NCI-H1417 treated with DMSO at 0.1 percent for 48 hours (cell line): ENCODE measurements around the gene MYH9.
"Not testable (repeated sequence)": the region's sequence is repeated elsewhere in the genome, so short reads cannot be mapped to it uniquely, and the experiment has no call there.

Experiments
- DNase-seq: peaks from one replicate; lab custom pipeline; 2025; lab: John Stamatoyannopoulos, UW

The MYH9 gene

DNA sequence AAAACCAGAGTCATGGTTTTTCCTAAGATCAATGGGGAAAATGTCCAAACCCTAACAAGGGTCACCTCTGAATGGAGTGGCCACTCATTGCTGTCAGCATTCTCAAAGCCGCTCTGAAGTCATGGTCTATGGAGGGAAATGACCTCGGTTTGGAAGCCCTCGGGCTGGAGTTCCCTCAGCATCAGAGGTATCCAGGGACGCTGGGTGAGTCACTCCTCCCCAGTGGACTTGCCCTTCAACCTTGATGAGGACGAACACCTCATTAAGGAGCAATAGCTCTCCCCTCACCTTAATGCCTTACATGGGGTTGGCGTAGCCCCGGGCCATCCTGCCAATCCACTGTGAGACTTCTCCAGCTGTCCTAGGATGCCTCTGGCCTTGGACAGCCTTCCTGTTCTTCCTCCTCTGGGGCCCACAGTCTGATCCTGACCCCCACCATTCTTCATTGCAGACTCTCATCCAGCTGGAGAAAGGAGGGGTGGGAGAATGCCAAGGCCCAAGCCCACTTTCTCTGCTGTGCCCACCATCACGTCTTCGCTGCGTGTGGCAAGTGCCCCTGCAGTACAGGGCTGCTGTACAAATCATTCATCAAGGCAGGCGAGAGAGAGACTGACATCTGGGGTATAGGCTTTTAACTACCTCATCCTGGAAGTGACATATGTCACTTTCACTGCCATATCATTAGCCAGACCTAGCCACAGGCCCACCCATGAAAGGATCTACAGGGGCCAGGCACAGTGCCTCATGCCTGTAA, 25.4 kb upstream of the MYH9 start:
- no peak for DNase-seq

DNA sequence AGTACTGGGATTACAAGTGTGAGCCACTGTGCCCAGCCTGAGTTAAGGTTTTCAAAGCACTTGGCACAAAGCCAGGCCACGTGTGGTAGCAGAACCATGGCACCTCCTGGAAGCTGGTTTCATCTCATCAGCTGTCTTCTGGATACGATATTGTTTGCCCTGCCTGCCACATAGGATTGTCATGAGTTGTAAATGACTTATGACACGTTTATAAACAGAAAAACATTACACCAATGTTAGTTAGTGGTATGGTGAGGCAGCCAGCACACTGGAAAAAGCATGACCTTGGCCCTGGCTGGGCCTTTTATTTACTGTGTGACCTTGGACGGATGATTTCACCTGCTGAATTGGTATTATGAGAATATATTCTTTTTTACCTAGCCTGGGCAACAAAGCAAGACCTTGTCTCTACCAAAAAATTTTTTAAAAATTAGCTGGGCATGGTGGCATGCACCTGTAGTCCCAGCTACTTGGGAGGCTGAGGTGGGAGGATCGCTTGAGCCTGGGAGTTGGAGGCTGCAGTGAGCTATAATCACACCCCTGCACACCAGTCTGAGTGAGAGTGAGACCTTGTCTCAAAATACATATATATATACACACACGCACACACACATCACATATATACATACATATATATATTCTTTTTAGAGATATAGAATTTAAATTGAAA, 24.0 kb upstream of the MYH9 start:
- DNase-seq, result no peak

DNA sequence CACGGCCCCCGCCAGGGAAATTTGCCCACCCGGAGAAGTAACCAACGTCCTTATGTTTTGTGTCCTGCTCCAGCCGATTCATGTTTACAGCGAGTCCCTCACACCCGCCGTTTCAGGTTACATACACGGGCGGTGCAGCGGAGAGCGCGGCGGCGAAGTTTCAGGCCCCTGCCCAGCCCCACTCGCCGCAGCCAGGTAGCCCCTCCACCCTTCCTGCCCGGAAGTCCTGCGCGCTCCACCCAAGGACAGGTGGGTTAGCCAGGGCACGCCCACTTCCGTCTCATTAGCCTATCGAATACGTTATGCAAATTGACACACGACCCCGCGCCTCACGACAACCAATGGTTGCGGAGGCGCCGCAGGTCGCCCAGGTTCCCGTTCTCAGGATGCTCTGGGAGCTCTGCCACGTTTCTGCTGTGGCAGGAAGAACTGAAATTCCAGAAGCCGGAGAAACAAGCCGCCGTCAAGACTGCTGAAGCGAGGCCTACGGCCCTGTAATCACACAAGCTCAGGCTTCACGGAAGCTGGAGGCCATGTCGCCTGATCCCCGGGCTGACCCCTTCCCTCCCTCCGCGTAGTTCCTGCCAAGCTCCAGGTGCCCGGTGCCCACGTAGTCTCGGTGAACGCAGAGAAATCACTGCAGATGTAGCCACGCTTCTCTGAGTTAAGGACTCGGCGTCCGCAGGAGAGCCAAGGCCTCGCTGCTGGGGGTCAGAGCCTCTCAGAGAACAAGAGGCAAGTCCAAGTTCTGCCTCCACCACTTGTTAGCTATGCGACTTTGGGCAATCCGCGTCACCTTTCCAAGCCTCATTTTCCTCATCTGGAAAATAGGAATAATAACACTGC, 22.4 kb upstream of the MYH9 start:
- DNase-seq, result peak; percentile 71

DNA sequence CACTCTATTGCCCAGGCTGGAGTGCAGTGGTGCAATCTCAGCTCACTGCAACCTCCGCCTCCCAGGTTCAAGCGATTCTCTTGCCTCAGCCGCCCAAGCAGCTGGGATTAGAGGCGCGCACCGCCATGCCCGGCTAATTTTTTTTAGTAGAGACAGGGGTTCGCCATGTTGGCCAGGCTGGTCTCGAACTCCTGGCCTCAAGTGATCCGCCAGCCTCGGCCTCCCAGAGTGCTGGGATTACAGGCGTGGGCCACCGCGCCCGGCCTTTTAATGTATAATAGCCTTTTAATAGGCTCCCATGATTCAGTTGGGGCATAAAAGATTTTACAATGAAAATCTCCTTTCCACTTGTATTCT, 21.8 kb upstream of the MYH9 start:
- DNase-seq, result not testable (repeated sequence)

DNA sequence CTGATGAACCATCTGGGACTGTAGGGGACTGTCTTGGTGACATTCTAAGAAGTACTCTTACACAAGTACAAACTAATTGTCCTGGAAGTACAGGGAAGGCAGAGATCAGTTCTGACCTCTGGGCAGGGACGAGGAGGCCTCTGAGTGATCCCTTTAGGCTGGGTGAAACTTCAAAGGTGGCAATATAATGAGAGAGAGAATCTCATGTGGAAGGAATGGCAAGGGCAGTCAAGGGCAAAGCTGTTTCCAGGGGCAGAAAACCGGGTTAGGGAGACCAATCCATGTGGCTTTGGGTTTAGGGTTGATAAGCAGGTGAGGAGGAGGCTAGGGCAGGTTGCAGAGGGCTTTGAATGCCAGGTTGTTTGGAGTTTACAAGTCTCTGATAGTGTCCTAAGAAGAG, 21.3 kb upstream of the MYH9 start:
- DNase-seq, result no peak

DNA sequence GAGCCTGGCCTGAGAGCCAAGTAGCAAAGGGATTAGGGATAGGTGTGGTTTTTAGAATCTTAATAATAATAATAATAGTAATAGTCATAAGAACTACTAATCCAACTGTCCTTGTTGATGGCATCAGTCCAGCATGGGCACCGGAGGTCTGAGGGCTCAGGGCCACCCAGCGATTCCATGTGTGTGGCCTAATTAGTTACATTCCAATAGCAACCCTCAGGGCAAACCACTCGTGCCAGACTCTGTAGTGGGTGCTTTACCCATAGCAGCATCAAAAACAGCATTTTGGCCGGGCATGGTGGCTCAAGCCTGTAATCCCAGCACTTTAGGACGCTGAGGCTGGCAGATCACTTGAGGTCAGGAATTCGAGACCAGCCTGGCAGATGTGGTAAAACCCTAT, 19.0 kb upstream of the MYH9 start:
- no peak for DNase-seq

DNA sequence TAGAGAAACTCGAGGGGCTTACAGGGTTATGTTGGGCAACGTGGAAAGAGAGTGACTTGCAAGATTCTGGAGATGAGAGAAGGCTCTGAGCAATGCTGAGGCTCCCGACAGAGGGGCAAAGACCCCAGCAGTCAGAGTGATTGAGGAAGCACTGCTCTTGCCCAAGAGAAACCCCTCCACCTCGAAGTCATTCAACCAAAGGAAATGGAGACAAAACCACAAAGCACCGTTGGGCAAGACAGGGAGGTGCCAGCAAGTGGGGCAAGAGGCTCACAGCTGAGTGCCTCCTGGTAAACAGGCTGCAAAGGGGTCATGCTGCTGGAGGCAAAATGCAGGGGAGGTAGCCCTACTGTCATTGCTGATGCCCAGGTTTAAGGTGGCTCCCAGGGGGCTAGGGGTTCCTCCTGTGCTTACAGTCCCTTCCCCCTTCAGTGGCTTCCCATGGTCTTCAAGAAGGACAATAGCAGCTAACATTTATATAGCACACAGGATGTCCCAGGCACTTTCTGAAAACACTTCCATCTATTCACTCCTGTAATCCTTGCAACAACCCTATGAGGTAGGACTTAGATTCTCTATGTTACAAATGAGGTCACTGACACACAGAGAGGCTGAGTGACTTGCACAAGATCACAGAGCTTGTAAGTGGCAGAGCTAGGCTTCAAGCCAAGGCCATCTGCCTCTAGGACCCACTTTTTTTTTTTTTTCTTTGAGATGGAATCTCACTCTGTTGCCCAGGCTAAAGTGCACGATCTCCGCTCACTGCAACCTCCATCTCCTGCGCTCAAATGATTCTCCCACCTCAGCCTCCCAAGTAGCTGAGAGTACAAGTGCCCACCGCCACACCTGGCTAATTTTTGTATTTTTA, 18.1 kb upstream of the MYH9 start:
- no peak for DNase-seq

DNA sequence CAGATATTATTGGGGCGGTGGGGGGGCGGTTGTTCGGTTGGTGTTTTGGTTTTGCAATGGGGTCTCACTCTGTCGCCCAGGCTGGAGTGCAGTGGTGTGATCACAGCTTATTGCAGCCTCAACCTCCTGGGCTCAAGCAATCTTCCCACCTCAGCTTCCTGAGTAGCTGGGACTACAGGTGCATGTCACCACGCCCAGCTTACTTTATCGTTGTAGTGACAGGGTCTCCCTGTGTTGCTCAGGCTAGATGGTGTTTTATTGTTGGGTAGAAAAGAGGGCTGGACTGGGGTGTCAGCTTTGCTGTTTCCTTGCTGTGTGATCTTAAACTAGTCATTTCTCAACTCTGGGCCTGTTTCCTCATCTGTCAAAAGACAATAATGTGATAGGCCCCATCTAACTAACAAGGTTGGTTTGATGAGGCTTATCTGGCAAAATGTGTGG, 17.5 kb upstream of the MYH9 start:
- DNase-seq, result no peak

DNA sequence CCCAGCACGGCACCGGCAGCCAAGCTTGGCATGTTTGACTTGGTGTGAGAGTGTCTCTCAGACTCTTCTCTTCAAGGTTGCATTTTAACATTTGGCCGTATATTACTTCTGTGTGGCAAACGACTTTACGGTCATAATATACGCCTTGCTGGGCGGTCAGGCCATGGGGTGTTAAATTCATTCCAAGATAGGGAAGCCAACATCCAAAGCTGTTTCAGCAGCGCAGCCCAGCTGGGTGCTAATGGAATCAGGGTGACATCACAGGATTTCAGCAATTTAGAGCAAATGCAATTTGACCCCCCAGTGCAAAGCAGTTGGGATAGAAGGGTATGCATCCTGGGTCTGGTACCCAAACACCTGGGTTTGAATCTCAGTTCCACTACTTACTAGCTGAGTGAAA, 16.7 kb upstream of the MYH9 start:
- DNase-seq, result no peak

DNA sequence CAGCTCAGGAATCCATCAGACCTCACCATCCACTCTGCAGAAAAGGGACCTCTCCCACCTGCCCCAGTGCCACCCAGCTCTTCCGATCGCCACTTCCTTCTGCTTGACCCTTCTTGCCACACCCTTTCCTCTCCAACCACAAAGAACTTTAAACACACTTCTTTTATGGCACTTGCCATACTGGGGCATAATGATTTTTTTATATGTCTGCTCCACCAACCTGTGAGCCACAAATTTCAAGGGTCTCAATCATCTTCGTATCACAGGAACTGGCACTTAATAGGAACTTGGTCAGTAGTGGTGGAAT, 11.7 kb upstream of the MYH9 start:
- DNase-seq, result no peak

DNA sequence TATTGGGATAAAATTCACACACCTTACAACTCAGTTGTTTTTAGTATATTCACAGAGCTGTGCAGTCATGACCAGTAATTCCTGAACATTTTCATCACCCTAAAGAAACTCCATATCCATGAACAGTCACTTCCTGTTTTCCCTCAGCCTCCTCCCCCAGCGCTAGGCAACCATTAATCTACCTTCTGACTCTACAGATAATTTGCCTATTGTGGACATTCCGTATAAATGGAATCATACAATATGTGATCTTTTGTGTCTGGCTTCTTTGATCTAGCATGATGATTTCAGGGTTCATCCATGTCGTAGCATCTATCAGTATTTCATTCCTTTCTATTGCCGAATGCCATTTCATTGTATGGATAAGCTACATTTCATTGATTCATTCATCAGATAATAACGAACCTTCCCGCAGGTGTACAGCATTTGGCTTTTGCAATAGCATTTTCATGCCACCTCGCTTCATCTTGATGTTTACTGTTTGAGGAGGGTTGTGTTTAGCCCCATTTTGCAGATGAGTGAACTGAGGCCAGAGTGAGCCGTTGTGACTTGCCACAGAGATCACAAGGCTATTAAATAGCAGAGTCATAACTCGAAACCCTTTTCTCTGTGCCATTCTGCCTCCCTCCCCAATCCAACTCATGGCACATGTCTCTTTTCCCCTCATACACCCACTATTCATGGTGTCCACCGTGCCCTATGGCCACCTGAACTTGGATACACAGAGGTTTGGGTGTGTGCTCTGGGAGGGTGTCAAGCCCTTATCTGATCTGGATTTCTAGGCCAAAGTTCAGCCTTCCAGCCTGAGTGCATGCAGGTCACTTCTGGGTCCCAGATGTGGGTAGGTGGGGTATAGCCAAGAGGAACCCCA, 11.1 kb upstream of the MYH9 start:
- DNase-seq, result no peak

DNA sequence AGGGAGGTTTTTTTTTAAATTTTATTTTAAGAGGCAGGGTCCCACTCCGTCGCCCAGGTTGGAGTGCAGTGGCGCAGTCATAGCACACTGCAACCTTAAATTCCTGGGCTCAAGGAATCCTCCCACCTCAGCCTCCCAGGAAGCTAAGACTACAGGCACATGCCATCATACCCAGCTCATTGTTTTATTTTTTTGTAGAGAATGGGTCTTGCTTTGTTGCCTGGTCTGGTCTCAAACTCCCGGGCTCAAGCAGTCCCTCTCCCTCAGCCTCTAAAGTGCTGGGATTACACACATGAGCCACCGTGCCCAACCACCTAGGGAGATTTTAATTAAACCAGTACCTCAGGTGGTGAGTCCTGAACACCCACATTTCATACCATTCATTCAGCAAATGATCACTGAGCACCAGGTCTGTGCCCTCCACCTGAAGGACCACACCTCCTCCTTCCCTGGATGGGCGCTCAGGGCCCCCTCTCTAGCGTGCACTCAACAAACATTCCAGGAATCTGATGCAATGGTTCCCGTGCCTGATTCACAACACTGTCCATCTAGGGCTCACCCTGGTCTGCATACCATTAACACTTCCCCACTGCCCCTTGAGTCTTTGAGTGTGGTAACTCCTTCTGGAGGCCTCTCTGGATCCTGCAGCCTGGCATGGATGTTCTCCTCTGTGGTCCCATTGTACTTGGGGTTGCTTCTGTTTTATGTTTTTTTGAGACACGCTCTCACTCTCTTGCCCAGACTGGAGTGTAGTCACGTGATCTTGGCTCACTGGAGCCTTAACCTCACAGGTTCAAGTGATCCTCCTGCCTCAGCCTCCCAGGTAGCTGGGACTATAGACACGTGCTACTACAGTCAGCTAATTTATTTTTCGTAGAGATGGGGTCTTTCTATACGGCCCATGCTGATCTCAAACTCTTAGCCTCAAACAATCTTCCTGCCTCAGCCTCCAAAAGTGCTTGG, 9.6 kb upstream of the MYH9 start:
- no peak for DNase-seq

DNA sequence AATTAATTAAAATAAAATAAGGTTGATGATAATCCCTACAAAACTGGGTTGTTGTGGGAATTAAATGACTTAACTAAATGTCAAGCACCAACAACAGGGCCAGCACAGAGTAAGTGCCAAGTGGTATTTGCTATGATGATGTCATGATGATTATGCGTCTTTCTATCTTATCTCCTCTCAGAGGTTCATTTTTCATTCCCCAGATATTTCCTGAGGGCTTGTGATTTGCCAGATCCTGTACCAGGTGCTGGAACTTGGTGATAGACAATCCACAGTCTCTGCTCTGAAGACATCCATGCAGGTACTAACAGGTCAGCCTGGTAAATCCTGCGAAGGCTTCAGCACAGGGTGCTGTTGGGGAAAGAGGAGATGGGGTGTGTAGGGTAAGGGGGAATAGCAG, 8.1 kb upstream of the MYH9 start:
- no peak for DNase-seq

DNA sequence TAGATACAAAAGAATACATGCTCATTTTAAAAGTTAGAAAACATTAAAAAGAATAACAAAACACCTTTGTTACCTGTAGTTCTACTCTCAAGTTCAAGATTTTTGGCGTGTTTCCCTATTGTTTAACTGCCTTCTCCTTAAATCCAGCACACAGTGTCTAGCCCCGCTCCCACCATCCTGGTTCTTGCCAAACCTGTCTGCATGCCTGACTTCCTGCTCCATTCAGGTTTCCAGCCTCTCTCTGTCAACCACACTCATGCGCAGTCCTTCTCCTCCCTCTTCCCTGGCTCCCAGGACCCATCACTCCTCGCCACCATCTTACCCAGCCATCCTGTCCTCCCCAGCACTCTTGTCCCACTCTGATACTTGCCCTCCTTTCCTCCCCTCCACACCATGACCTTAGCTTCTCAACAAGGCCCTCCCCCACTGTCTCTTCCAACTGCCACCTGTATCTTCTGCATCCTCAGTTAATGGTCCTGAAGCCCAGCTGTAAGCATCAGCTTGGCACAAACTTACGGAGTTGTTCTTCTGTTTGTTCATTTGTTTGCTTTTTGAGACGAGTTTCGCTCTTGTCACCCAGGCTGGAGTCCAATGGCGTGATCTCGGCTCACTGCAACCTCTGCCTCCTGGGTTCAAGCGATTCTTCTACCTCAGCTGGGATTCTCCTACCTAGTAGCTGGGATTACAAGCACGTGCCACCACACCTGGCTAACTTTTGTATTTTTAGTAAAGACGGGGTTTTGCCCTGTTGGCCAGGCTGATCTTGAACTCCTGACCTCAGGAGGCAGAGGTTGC, 7.5 kb upstream of the MYH9 start:
- no peak for DNase-seq

DNA sequence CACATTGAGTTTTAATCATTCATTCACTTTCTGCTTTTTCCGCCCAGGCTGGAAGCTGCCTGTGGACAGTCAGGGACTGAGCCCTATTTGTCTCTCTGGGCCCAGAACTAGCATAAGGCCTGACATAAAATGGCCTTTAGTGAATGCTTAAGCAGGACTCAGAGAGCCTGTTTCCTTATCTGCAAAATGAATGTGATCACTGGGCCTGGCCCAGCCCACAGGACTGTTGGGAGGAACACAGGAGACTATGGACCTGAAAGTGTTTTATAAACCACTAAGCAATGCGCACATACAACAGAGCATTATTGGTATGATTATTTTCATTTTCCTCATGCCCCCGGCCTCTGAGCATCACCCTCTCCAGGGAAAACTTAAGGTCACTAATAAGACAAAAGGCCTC, 3.9 kb upstream of the MYH9 start:
- DNase-seq, result no peak

DNA sequence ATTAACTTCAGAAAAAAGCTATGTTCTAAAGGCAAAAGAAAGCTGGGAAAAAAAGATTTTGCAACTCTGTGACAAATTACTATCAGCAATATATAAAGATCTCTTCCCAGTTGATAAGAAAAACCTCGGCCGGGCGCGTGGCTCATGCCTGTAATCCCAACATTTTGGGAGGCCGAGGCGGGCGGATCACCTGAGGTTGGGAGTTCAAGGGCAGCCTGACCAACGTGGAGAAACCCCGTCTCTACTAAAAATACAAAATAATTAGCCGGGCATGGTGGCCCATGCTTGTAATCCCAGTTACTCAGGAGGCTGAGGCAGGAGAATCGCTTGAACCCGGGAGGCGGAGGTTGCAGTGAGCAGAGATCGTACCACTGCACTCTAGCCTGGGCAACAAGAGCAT, 1.4 kb upstream of the MYH9 start:
- not testable (repeated sequence) for DNase-seq

DNA sequence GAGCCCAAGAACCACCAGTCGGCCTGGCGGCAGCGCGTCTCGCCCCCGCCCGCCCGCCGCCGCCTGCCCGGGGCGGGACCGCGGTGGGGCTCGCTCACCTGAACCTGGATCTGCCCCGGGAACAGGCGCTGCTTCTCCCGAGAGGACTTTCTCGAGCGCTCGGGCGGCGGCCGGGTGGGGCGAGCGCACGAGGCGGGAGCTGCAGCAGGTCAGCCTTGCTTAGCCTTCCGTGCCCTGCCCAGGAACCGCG, 133 bp downstream of the MYH9 start:
- no peak for DNase-seq

DNA sequence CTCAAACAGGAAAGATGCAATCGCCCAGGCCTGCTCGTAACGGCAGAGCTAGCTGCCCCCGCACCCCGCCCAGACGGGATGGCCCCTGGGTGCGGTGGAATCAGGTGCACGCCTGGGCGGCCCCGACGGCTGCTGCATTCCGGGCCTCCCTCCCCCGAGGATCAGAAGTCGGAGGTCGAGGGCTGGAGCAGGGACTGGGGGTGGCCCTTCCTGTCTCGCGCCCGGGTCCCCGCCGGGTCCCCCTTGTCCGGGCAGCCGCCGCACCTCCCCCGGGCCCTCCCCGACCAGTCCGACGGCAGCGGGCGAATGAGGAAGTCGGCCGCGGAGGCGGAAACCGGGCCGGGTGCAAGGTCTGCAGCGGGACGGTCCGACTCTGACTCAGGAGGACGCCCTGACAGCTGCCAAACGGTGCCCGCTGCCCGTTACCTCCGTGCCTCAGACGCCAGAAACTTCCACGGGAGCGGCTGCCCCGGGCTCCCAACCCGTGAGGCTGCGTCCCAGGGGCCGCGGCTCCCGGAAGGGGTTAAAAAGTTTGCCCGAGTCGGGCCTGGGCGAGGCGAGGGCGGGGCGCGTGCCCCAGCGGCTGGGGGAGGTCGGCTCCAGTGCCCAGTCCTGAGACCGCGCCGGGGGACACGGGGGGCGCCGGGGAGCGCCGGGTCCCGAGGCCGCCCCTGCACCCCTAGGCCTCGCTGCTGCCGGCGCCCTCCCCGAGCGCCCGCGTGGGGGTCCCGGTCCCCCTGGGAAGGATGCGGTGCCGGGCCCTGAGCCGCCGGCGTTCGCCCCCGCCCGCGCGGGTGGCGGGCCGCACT, 663 bp downstream of the MYH9 start:
- no peak for DNase-seq
